OCI-LY7 (cell line): ENCODE measurements around the gene RBP5. TPM values are rescaled to one million over a fixed set of nuclear protein-coding genes. Genes with fewer than 3 reads are reported as not detected.

ENCODE experiments used
- BruUV-seq: library from RNA; stranded (reverse); fragments of 400-500 nt; replicated peaks from 2 replicates; lab custom pipeline; 2021; lab: Mats Ljungman, UMichigan
- CTCF ChIA-PET: fragments of 300-600 bp; sonication (Branson Sonifier 250); formaldehyde crosslinking; loops from one replicate; lab custom pipeline; 2022; ENCODE audit warnings: antibody characterized with exemption; ENCODE audit not compliant: unreplicated experiment; lab: Charles Lee
- POLR2A ChIA-PET: fragments of 300-600 bp; sonication (Branson Sonifier 250); formaldehyde crosslinking; loops from one replicate; lab custom pipeline; 2022; ENCODE audit warnings: antibody characterized with exemption; lab: Charles Lee
- DNase-seq: peaks from one replicate; pipeline ENCODE4 v3.0.0-alpha.2; 2015; ENCODE audit warnings: low spot score
- H2AFZ ChIP-seq: fragments of 200-600 bp; sonication (generic), shearing (Covaris generic); 2 replicates; pipeline ENCODE4 v1.6.1; 2014; ENCODE audit warnings: mild to moderate bottlenecking, antibody characterized with exemption, low read length, moderate library complexity
- H3K27ac ChIP-seq: fragments of 200-600 bp; sonication (generic); 2 replicates; pipeline ENCODE4 v1.5.1; 2014; ENCODE audit warnings: mixed run types, low read depth, mild to moderate bottlenecking, moderate library complexity, low read length, inconsistent platforms; ENCODE audit not compliant: poor library complexity, severe bottlenecking
- H3K36me3 ChIP-seq: fragments of 200-600 bp; sonication (generic); 2 replicates; pipeline ENCODE4 v1.6.1; 2014; ENCODE audit warnings: mild to moderate bottlenecking, antibody characterized with exemption, low read length, moderate library complexity, mixed read lengths; ENCODE audit not compliant: insufficient read depth
- H3K4me1 ChIP-seq: fragments of 200-600 bp; sonication (generic); 2 replicates; pipeline ENCODE4 v1.5.1; 2014; ENCODE audit warnings: mild to moderate bottlenecking, low read length; ENCODE audit not compliant: insufficient read depth, poor library complexity, severe bottlenecking
- H3K4me2 ChIP-seq: fragments of 200-600 bp; sonication (generic); 2 replicates; pipeline ENCODE4 v1.6.1; 2014; ENCODE audit warnings: mild to moderate bottlenecking, low read length
- H3K4me3 ChIP-seq: fragments of 200-600 bp; sonication (generic); 2 replicates; pipeline ENCODE4 v1.5.1; 2014; ENCODE audit warnings: mild to moderate bottlenecking, low read depth, low read length; ENCODE audit not compliant: poor library complexity, severe bottlenecking
- H3K79me2 ChIP-seq: fragments of 200-600 bp; sonication (generic); 2 replicates; pipeline ENCODE4 v1.6.1; 2016; ENCODE audit warnings: low read depth, mild to moderate bottlenecking, low read length, moderate library complexity, mixed read lengths; ENCODE audit not compliant: insufficient read depth
- H3K9me2 ChIP-seq: fragments of 200-600 bp; sonication (generic); 2 replicates; pipeline ENCODE4 v1.6.1; 2016; ENCODE audit warnings: mild to moderate bottlenecking, low read length, mixed read lengths; ENCODE audit not compliant: insufficient read depth
- H3K9me3 ChIP-seq: fragments of 200-600 bp; sonication (generic); 2 replicates; pipeline ENCODE4 v1.6.1; 2014; ENCODE audit warnings: mild to moderate bottlenecking, mixed run types, low read length, mixed read lengths
- H4K20me1 ChIP-seq: fragments of 200-600 bp; sonication (generic); 2 replicates; pipeline ENCODE4 v1.6.1; 2014; ENCODE audit warnings: mild to moderate bottlenecking, antibody characterized with exemption, low read length, moderate library complexity, mixed read lengths; ENCODE audit not compliant: insufficient read depth
- EZH2phosphoT487 ChIP-seq: fragments of 200-600 bp; sonication (generic); IDR thresholded peaks from 2 replicates; pipeline ENCODE4 v1.6.1; 2018; ENCODE audit warnings: low read depth, borderline replicate concordance, mild to moderate bottlenecking, mixed run types, antibody characterized with exemption, low read length, moderate library complexity, mixed read lengths
- intact Hi-C: fragments of 100-400 bp; cut with micrococcal nuclease; formaldehyde crosslinking; loops from one replicate; pipeline ENCODE4 v1.10.0; 2022; ENCODE audit not compliant: unreplicated experiment
- total RNA-seq, 2 experiments: library from RNA; depleted of rRNA in 1 of 2; stranded (reverse); fragments of >200 nt in 1 of 2; shearing (Covaris generic) in 1 of 2; gene quantifications; 2 replicates each; pipeline ENCODE4 v1.2.3, GENCODE V29; 2014 to 2022
- TF ChIP-seq, protein P1 (sequence below): fragments of 200-600 bp; sonication (generic); conservative IDR thresholded peaks from 2 replicates; pipeline ENCODE4 v1.5.1; 2014; ENCODE audit warnings: mild to moderate bottlenecking, antibody characterized with exemption, low read length, moderate library complexity, mixed read lengths

RBP5 gene
- total RNA-seq, 2 experiments from 2014 or later: 0.70 TPM; not detected in 1

DNA sequence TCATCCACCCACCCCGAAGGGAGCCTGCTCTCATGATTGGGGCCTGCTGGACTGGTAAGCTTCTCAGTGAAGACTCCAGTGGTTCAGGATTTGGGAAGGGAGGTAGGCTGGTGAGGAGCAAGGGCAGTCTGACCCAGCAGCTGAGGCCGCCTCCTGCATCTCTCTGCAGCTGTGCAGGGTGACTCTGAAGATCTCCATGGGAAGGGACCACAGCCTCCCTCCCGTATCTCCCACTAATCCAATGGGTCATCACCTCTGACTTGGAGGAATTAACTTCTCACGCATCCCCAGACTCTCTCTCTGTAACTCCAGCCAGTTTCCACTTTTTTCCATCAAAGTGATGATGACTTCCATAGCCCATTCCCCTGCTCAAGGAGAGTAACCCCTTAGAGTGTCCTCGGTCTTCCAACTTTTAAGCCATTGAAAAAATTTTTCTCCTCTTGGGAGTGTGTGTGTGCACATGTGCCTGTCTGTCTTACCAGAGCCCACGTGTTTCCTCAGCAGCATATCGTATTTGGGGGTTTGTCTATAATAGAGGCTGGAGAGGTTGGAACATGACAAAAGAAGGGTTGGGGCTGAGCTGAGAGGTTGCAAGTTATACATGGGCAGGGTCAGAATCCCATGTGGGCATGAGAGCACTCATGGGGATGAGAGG lies 12.8 kb upstream of the RBP5 start:
- H3K9me2 ChIP-seq: no peaks in the 10 kb centered on the region
- no TSS peak for BruUV-seq
- H3K79me2 ChIP-seq: no peaks in the 10 kb centered on the region
- H3K9me3 ChIP-seq: no peaks in the 10 kb centered on the region
- intact Hi-C loops: loop anchor here (1.0 to 5.0 kb wide), 3 partner anchors 47 to 497 kb away; no protein-coding TSS in a partner anchor
- no peak overlapping the region for H3K4me2 ChIP-seq
- no peak for DNase-seq
- H3K4me3 ChIP-seq: no peak overlapping the region
- H4K20me1 ChIP-seq: no peaks in the 10 kb centered on the region
- POLR2A ChIA-PET: interaction anchor here (0.6 to 1.0 kb wide), 5 partner anchors 12 to 1006 kb away, joined by 3 to 7 read pairs (median 3); no protein-coding TSS in a partner anchor
- no peak for TF ChIP-seq EZH2phosphoT487
- TF ChIP-seq, protein P1, sequence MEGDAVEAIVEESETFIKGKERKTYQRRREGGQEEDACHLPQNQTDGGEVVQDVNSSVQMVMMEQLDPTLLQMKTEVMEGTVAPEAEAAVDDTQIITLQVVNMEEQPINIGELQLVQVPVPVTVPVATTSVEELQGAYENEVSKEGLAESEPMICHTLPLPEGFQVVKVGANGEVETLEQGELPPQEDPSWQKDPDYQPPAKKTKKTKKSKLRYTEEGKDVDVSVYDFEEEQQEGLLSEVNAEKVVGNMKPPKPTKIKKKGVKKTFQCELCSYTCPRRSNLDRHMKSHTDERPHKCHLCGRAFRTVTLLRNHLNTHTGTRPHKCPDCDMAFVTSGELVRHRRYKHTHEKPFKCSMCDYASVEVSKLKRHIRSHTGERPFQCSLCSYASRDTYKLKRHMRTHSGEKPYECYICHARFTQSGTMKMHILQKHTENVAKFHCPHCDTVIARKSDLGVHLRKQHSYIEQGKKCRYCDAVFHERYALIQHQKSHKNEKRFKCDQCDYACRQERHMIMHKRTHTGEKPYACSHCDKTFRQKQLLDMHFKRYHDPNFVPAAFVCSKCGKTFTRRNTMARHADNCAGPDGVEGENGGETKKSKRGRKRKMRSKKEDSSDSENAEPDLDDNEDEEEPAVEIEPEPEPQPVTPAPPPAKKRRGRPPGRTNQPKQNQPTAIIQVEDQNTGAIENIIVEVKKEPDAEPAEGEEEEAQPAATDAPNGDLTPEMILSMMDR: no peak
- H2AFZ ChIP-seq: no peak overlapping the region
- peaks cover 5% of the 10 kb centered on the region; the same call in 1 of the 2 replicates for H3K36me3 ChIP-seq
- no peak overlapping the region for H3K27ac ChIP-seq
- CTCF ChIA-PET: interaction anchor here (1.0 kb wide), 1 partner anchor 12 kb away, joined by 3 read pairs; the partner anchor contains the start of gene CLSTN3
- no peaks in the 10 kb centered on the region for H3K4me1 ChIP-seq

DNA sequence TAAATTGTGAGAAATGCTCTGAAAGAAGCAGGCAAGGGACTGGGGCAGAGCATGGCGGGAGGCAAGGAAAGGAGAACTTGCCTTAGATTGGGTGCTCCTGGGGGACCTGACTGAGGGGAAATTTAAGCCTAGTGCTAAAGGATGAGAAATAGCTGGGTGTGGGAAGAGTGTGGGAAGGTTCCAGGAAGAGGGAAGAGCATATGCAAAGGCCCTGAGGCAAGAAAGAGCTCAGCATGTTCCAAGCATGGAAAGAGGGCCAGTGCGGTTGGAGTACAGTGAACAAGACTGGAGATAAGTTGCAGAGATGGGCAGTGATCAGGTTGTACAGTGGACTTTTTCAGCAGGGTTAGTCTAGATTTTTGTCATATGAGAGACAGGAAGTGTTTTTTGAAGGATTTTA lies 10.5 kb upstream of the RBP5 start:
- BruUV-seq: no TSS peak
- Histone ChIP-seq H3K4me2 (no peak overlapping the region), H3K4me1 (no peaks in the 10 kb centered on the region), H3K27ac (no peak overlapping the region), H2AFZ (no peak overlapping the region), H3K79me2 (no peaks in the 10 kb centered on the region), H3K36me3 (peaks cover 11% of the 10 kb centered on the region), H4K20me1 (no peaks in the 10 kb centered on the region), H3K4me3 (no peak overlapping the region), H3K9me2 (no peaks in the 10 kb centered on the region), H3K9me3 (no peaks in the 10 kb centered on the region)
- POLR2A ChIA-PET: interaction anchor here (0.6 to 1.0 kb wide), 2 partner anchors 44 to 743 kb away, joined by 3 read pairs; no protein-coding TSS in a partner anchor
- TF ChIP-seq EZH2phosphoT487: no peak
- TF ChIP-seq, protein P1: no peak
- intact Hi-C loops: no loop called here
- CTCF ChIA-PET: no interaction called here
- no peak for DNase-seq

DNA sequence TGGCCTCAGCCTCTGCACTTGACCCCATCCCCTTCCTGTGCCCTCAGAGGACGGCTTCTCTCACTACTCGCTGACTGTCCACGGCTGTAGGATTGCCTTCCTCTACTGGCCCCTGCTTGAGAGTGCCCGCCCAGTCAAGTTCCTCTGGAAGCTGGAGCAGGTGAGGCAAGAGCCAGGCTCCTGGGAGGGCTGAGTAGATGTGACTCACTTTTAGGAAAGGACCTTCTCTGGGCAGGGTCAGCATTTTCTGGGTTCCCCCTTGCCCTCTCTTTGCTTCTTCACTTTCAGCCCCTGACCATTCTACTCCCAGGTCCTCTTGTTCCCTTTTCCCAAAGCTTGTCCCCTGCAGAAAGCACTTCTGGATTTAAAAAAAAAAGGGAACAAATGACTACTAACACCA lies 9.2 kb upstream of the RBP5 start:
- intact Hi-C loops: no loop called here
- BruUV-seq: no TSS peak

More for the DNA sequence above, 9.2 kb upstream of the RBP5 start:
- Histone ChIP-seq H3K9me2 (no peaks in the 10 kb centered on the region), H3K79me2 (no peaks in the 10 kb centered on the region), H3K4me3 (no peak overlapping the region), H2AFZ (no peak overlapping the region), H3K36me3 (peaks cover 11% of the 10 kb centered on the region), H3K9me3 (no peaks in the 10 kb centered on the region), H3K4me2 (no peak overlapping the region), H3K4me1 (no peaks in the 10 kb centered on the region), H4K20me1 (no peaks in the 10 kb centered on the region), H3K27ac (no peak overlapping the region)
- no peak for DNase-seq
- TF ChIP-seq, protein P1: no peak
- no peak for TF ChIP-seq EZH2phosphoT487
- ChIA-PET CTCF (no interaction called here), POLR2A (no interaction called here)
